Ovary (tissue), 3 donors: ENCODE measurements around the gene FIGN.

ENCODE experiments used
- CTCF ChIP-seq, 3 donors: fragments of 450-650 bp in 2 of 3; fragments of 200-600 bp in 1 of 3; IDR thresholded peaks; one replicate each; pipeline versions ENCODE4 v1.5.1 to v1.8.0; 2016 to 2022; ENCODE audit warnings: antibody characterized with exemption in 3 of 3, mild to moderate bottlenecking in 1 of 3
- POLR2A ChIP-seq: fragments of 450-650 bp; IDR thresholded peaks from one replicate; pipeline ENCODE4 v1.6.1; 2017; ENCODE audit warnings: antibody characterized with exemption, mild to moderate bottlenecking, moderate library complexity
- donor health status: DM: no; HTN: no; CAD: no.

GRCh38 chr2:163626208-163626607 is 109.6 kb downstream of the FIGN start:
- TF ChIP-seq CTCF (IDR thresholded peaks at IDR 0.05): no peak
- TF ChIP-seq POLR2A: no peak
